22Rv1 (cell line): Measurements from ENCODE around the gene ITM2C.

Experiments
- ZFX ChIP-seq: fragments of 450-650 bp; IDR thresholded peaks from 2 replicates; pipeline ENCODE4 v1.6.1; 2017; ENCODE audit warnings: antibody characterized with exemption, borderline replicate concordance
- TF ChIP-seq, protein P1 (sequence below): fragments of 450-650 bp; IDR thresholded peaks from 2 replicates; pipeline ENCODE4 v1.5.1; 2017; ENCODE audit warnings: mild to moderate bottlenecking

DNA sequence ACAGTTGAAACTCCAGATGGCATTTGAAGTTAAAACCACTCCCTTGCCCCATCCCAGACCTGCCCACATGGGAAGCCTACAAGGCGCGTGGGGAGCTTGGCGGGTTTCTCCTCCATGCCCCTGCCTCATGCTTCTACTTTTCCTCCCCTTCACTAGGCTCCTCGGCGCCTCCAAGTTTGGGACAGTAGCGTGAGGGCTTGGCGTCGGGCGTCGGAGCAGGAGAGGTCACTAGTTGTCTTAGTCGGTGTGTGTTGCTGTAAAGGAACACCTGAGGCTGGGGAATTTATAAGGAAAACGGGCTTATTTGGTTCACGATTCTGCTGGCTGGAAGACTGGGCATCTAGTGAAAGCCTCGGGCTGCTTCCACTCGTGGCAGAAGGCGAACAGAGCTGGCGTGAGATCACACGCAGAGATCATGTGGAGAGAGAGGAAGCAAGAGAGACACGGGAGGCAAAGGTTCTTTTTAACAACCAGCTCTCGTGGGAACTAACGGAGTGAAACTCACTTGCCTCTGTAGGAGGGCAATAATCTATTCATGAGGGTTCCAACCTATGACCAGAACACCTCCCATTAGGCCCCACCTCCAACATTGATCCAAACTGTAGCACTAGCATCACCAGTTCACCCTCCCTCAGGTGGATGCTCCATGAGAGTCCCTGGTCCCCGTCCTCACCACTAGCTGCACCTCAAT is 25.3 kb downstream of the ITM2C start:
- TF ChIP-seq, protein P1, sequence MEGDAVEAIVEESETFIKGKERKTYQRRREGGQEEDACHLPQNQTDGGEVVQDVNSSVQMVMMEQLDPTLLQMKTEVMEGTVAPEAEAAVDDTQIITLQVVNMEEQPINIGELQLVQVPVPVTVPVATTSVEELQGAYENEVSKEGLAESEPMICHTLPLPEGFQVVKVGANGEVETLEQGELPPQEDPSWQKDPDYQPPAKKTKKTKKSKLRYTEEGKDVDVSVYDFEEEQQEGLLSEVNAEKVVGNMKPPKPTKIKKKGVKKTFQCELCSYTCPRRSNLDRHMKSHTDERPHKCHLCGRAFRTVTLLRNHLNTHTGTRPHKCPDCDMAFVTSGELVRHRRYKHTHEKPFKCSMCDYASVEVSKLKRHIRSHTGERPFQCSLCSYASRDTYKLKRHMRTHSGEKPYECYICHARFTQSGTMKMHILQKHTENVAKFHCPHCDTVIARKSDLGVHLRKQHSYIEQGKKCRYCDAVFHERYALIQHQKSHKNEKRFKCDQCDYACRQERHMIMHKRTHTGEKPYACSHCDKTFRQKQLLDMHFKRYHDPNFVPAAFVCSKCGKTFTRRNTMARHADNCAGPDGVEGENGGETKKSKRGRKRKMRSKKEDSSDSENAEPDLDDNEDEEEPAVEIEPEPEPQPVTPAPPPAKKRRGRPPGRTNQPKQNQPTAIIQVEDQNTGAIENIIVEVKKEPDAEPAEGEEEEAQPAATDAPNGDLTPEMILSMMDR = no peak
- TF ChIP-seq ZFX = no peak
